ENCODE data around the gene OSBP. TPM values are rescaled to one million over a fixed set of nuclear protein-coding genes. Genes with fewer than 3 reads are reported as not detected.

OSBP gene
- total and polyA plus RNA-seq, 2 donors (not counting 1 experiment from before 2014, with no cell fraction given): 12.6 to 40.2 TPM

GRCh38 chr11:59647245-59647980 lies 31.8 kb upstream of the OSBP start:
- ChIA-PET CTCF (no interaction called here), POLR2A (interaction anchor here (0.6 kb wide), 1 partner anchor 31 kb away, joined by 4 read pairs; no protein-coding TSS in a partner anchor)
- Histone ChIP-seq H3K4me1 (ENCODE audit: control insufficient read depth in 2 of 2, insufficient read depth in 2 of 2, low read length in 2 of 2) (no peaks in the 10 kb centered on the region), H3K27me3 (replicated peaks in 1 of 4; ENCODE audit: control extremely low read depth in 1 of 4, control insufficient read depth in 3 of 4, insufficient read depth in 4 of 4, low read length in 3 of 4) (no peaks in the 10 kb centered on the region), H3K4me2 (replicated peaks; ENCODE audit: low read depth, low read length, poor library complexity, severe bottlenecking) (no peak overlapping the region), H3K36me3 (replicated peaks in 1 of 2; ENCODE audit: control extremely low read depth in 1 of 2, control insufficient read depth in 1 of 2, extremely low read depth in 1 of 2, insufficient read depth in 2 of 2, low read length in 1 of 2) (peaks cover 32 to 89% of the 10 kb centered on the region in 2 experiments), H3K9ac (ENCODE audit: low read length) (no peak overlapping the region), H4K20me1 (ENCODE audit: control insufficient read depth, insufficient read depth, low read length, poor library complexity, severe bottlenecking) (no peaks in the 10 kb centered on the region), H2AFZ (ENCODE audit: insufficient read depth, low read depth, low read length, poor library complexity, severe bottlenecking) (no peak overlapping the region), H3K4me3 (ENCODE audit: control extremely low read depth in 1 of 5, extremely low read depth in 1 of 5, insufficient read depth in 1 of 5, low read depth in 2 of 5, low read length in 4 of 5) (no peak overlapping the region), H3K79me2 (ENCODE audit: control insufficient read depth, insufficient read depth, low read length) (no peaks in the 10 kb centered on the region), H3K9me3 (ENCODE audit: control extremely low read depth in 1 of 3, control insufficient read depth in 2 of 3, insufficient read depth in 1 of 3, low read length in 2 of 3) (no peaks in the 10 kb centered on the region), H3K27ac (ENCODE audit: low read length in 2 of 2) (no peak overlapping the region)
- no peak for TF ChIP-seq EZH2 (IDR thresholded peaks at IDR 0.05; ENCODE audit: borderline replicate concordance, insufficient read depth, low read depth, low read length, poor library complexity, severe bottlenecking)
- TF ChIP-seq CTCF (IDR thresholded peaks at IDR 0.05): no peak
- Mint-ChIP-seq H3K9me3 (ENCODE audit: insufficient read depth) (no peaks in the 10 kb centered on the region), H3K4me1 (no peaks in the 10 kb centered on the region), H3K4me3 (no peak overlapping the region), H3K27me3 (no peaks in the 10 kb centered on the region), H3K27ac (no peak overlapping the region)
- WGBS (ENCODE audit: insufficient coverage): no CpG with 5 or more reads among the region's 3 CpGs
- DNase-seq (no peak), ATAC-seq (ENCODE audit: low read depth) (no peak)
- intact Hi-C loops (cut with micrococcal nuclease): no loop called here

GRCh38 chr11:59644528-59644927 lies 29.0 kb upstream of the OSBP start:
- no peaks in the 10 kb centered on the region for H3K9me3 ChIP-seq (ENCODE audit: control extremely low read depth in 1 of 3, control insufficient read depth in 2 of 3, insufficient read depth in 1 of 3, low read length in 2 of 3)
- Mint-ChIP-seq H3K9me3 (ENCODE audit: insufficient read depth) (no peaks in the 10 kb centered on the region), H3K27me3 (no peaks in the 10 kb centered on the region), H3K4me1 (no peaks in the 10 kb centered on the region), H3K27ac (no peak overlapping the region), H3K4me3 (no peak overlapping the region)
- ChIA-PET CTCF (no interaction called here), POLR2A (interaction anchor here (0.7 kb wide), 1 partner anchor 20 kb away, joined by 9 read pairs; no protein-coding TSS in a partner anchor)
- no peak for ATAC-seq (ENCODE audit: low read depth)
- no peak overlapping the region for H2AFZ ChIP-seq (ENCODE audit: insufficient read depth, low read depth, low read length, poor library complexity, severe bottlenecking)
- no peak overlapping the region for H3K4me2 ChIP-seq (replicated peaks; ENCODE audit: low read depth, low read length, poor library complexity, severe bottlenecking)
- WGBS (ENCODE audit: insufficient coverage): 78% methylated on average over 1 of the region's 3 CpGs
- H3K27ac ChIP-seq (ENCODE audit: low read length in 2 of 2): no peak overlapping the region
- H3K4me1 ChIP-seq (ENCODE audit: control insufficient read depth in 2 of 2, insufficient read depth in 2 of 2, low read length in 2 of 2): no peaks in the 10 kb centered on the region
- H3K79me2 ChIP-seq (ENCODE audit: control insufficient read depth, insufficient read depth, low read length): no peaks in the 10 kb centered on the region
- no peak overlapping the region for H3K9ac ChIP-seq (ENCODE audit: low read length)
- H4K20me1 ChIP-seq (ENCODE audit: control insufficient read depth, insufficient read depth, low read length, poor library complexity, severe bottlenecking): no peaks in the 10 kb centered on the region
- no peak overlapping the region for H3K4me3 ChIP-seq (ENCODE audit: control extremely low read depth in 1 of 5, extremely low read depth in 1 of 5, insufficient read depth in 1 of 5, low read depth in 2 of 5, low read length in 4 of 5)
- no peak for DNase-seq
- TF ChIP-seq CTCF (IDR thresholded peaks at IDR 0.05) (no peak), EZH2 (IDR thresholded peaks at IDR 0.05; ENCODE audit: borderline replicate concordance, insufficient read depth, low read depth, low read length, poor library complexity, severe bottlenecking) (no peak)
- intact Hi-C loops (cut with micrococcal nuclease): no loop called here
- H3K27me3 ChIP-seq (replicated peaks in 1 of 4; ENCODE audit: control extremely low read depth in 1 of 4, control insufficient read depth in 3 of 4, insufficient read depth in 4 of 4, low read length in 3 of 4): no peaks in the 10 kb centered on the region
- peaks cover 24 to 87% of the 10 kb centered on the region in 2 experiments for H3K36me3 ChIP-seq (replicated peaks in 1 of 2; ENCODE audit: control extremely low read depth in 1 of 2, control insufficient read depth in 1 of 2, extremely low read depth in 1 of 2, insufficient read depth in 2 of 2, low read length in 1 of 2)

All from B cell (primary cell).